ENCODE data around the gene CRMP1.
"Not testable (repeated sequence)": the region's sequence is repeated elsewhere in the genome, so short reads cannot be mapped to it uniquely, and the experiment has no call there.

Gene CRMP1

DNA sequence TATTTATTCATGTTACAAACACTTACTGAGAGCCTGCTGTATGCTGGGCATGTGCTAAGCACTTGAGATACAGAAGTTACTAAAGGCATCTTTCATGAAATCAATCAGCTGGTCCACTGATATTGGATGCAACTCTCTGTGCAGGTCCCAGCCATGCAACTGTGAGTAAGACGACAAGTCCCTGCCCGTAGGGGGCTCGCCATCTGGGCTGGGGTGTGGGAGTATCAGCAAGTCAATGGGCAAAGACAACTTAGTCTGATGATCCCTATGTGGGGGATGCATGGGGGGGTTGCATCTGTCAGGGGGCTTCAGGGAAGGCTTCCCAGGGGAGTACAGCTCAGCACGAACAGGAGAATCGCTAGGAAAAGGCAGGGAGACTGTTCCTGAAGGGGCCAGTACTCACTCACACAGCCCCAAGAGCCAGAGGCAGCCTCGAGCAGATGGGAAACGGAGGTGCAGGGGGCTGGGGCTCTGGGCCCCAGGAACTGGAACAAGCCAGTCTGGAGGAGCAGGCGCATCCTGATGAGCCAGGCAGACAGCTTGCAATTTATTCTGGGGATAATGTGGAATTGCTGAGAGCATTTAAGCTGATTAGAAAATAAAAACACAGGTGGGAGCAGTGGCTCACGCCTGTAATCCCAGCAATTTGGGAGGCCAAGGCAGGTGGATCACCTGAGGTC, 40.2 kb downstream of the CRMP1 start:
- DNase-seq = no peak

DNA sequence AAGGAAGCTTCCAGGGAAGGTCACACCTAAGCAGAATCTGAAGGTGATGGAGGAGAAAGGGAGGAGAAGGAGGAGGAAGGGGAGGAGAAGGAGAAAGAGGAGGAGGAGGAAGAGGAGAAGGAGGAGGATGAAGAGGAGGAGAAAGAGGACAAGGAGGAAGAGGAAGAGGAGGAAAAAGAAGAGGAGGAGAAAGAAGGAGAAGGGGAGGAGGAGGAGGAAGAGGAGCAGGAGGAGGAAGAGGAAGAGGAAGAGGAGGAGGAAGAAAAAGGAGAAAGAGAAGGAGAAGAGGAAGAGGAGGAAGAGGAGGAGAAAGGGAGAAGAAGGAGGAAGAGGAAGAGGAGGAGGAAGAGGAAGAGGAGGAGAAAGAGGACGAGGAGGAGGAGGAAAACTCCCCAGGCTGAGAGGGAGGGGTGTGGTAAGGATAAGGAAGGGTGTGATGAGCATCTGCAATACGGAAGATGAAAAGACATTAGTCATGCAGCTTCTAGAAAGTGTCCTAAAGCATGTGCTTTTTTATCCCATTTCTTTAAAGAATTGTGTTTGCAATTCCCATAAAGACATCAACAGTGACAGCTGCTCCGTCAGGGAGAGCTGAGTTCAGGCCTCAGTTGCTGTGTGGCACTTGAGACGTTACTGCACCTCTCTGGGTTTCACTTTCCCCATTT, 41.1 kb downstream of the CRMP1 start:
- DNase-seq = no peak

DNA sequence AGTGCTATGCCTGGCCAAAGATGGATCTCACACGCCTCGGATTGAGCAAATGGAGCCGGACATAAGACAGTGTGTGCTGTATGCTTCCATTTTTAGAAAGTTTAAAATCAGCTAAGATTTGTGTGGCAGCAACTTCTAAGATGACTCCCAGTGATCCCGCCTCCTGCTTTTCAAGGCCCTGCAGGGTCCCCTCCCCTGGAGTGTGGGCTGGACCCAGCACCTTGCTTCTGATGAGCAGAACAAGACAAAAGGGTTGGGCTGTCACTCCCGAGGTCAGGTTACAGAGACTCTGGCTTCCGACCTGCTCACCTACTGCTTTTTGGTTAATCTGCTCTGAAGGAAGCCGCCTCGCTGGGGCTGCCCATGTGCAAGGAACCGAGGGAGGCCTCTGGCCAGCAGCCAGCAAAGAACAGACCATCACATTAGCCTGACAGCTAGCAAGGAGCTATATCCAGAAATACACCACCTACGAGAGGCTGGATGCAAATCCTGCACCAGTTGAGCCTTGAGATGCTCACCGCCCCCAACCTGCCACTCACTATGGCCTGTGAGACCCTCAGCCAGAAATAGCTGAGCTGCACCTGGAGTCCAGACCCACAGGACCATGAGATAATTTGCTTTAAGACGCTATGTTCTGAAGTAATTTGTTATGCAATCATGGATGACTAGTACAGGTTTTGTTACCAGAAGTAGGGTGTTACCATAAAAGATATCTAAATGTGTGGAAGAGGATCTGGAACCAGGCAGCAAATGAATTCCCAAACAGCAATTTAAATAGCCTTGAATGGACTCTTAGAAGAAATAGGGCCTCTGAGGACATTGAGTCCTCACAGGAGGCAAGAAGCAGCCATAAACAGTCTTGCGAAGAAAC, 47.6 kb downstream of the CRMP1 start:
- no peak for DNase-seq

DNA sequence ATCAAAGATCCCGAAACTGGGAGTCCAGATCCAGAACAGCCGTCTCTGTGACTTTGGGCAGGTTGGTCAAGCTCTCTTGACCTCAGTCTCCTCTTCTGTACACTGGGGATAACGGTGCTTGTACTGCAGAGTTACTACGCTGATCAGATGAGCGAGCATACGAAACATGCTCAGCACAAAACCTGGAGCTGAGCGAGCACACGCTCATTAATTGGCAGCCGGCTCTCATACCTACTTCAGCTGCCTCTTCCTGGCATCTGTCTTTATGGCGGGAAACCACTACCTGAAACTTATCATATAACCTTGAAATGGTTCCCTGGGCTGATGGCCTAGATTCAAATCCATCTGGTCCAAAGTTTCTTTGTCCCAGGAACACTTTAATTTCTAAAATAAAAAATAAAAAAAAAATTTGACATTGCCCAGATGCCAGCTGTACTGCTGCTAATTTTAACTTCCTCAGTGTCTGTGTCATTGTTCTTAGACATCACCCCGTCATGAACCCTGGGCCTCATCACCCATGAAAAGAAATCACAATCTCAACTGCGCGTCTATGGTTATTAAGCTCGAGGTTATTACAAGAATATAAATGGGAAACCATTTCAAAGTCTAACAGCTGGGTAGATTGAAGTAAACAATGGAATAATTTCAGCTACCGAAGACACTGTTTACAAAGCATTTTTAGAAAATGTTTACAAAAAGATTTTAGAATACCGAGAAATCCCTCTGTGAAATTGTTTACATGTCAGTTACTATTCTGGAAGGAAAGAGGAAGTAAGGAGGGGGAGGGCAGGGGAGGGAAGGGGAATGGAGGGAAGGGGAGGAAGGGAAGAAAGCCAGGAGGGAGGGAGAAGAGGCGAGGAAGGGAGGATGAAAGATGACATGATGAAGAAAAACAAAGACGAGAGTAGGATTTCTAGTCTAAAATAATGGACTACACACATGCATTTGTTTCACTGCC, 49.0 kb downstream of the CRMP1 start:
- DNase-seq = no peak

DNA sequence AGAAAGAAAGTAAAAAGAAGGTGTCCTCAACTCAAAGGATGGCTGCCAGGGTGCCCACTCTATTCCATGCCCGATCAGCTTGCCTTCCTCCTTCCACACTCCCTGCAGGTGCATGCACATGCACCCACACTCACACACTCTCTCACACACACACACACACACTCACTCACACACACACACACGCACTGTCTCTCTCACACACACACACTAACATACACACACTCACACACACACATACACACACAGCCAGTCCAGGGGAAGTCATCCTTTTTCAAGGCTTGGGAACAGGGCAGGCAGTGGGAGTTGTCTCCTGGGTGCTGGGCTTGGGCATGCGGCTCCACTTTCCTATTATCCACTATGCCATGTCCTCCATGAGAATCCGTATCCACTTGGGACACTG, 50.4 kb downstream of the CRMP1 start:
- no peak for DNase-seq

DNA sequence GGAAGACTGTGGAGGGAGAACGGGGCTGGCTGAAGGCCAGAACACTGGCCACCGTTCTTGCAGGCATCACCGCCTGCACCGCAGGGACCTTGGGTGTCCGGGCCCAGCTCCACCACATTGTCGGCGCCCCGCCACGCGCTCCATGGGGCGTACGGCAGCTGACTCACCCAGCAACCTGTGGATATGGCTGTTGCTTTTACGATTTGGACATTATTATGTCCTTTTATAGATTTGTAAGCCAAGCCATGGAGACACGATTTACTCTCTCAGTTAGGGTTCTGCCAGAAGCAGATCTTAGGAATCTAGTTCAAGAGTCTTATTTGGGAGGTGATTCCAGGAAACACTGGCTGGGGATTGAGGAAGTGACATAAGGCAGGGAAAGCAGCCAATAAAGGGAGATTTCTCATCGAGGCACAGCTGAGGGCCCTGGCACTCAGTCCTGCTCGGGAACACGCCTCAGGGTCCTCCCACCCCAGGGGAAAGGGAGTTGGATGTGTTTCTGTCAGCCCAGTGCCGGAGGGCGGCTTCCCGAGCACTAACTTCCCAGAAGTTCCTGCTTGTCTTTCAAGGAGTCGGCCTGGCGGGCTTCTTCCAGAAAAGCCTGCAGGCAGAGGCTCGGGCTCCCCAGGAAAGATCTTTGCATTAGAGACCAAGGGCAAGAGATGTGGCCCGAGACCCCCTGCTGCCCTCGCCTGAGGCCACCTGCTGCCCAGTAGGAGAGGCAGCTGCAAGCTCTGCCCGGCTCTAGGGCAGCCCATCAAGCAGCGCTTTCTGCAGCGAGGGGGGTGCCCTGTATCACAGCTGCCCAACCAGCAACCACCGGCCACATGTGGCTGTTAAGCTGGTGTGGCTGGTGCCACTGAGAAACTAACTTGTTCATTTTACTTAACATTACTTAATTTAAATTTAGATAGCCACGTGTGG, 52.9 kb downstream of the CRMP1 start:
- no peak for DNase-seq

DNA sequence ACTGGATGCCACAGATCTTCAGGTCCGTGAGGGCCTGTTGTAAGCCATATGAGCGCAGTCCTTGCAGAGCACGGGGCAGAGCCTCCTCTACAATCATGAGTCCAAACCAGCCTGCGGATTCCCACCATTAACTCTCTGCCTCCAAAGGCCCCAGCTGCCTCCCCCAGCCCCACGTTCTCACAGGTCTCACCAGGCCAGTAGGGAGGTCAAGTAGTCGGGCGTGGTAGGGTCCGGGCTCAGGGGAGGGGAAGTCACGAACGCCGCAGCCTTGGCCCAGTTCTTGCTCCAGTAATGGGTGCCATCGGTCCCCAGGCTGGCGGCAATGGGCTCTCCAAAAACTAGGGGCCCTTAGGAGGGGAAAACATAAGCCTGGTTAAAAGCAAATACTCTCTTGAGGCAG, 53.6 kb downstream of the CRMP1 start:
- DNase-seq = no peak

DNA sequence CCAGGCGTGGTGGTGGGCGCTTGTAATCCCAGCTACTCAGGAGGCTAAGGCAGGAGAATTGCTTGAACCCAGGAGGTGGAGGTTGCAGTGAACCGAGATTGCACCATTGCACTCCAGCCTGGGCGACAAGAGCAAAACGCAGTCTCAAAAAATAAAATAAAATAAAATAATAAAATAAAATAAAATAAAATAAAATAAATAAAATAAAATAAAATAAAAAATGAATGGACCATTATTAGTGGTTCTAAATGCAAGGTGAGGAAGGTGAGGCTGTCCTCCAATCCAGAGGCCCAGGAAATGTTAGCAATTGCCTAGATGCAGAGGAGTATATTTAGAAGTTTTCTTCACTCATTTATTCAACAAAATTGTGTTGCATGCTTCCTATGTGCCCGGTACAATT, 55.4 kb downstream of the CRMP1 start:
- DNase-seq = not testable (repeated sequence)

DNA sequence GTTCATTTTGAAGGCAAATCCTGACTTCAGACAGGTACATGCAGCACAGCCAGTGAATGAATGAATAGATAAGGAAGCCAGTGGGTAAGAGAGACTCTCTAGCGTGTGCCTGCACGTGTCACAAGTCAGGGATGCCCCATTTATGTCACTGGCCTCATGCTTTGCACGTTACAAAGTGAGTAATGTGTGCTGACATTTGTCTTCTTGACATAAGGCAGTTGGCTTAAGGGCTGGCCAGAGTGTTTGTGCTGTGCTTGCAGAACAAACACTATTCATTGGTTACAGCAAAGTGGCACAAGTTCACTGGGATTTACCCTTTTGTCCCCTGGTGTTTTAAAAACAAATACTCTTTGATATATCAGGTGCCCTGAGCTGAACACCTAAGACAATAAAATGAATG, 55.9 kb downstream of the CRMP1 start:
- no peak for DNase-seq

DNA sequence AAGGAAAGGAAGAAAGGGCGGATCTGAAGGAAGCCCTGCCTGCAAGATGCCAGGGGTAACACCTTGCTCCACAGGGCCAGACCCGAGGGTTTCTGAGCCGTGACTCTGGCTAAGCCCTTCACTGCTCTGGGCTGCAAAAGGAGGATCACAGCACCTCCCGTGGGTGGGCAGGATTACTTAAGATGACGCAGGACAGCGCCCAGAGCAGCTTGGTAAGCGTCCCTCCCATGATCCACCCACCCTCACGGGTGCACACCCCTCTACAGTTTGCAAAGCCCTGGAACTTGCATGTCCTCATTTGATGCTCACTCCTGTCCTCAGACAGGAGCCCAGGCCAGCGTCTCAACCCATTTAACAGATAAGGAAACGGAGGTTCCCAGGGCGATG, 64.9 kb downstream of the CRMP1 start:
- DNase-seq = no peak

DNA sequence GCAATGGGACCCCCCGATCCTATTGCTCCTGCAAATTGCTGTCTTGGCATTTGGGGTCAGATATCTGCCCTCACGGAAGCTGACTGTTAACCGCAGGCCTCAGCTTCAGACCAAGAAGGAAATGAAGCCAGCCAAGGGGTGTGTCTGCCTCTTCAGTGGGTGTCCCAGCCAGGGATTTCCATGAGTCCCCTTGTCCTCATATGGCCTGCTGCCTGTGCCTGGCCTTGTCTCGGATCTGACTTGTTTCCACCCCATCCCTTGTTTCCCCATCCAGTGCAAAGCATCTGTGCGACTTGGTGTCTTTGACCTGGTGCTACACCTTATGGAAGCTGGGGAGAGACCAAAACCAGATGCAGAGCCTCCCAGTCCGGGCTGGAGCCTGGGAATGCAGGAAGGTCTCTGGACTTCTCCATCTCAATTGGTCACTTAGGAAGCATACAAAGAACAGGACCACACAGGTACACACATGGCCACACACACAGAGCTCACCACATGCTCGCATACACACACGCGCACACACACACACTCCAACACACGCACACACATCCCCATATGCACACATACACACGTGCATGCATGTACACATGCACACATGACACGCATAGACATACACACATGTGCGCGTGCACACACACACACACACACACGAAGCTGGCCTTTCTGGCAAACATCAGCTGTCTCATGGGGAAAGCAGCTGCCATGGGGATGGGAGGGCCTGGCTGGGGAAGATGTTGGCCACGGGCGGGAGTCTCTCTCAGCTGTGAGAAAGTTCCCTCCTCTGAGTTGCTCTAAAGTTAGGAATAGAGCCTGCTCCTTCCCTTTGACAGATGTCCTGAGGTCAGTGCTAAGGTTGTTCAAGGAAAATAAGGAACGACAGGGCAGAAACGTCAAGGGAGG, 65.5 kb downstream of the CRMP1 start:
- DNase-seq = no peak

DNA sequence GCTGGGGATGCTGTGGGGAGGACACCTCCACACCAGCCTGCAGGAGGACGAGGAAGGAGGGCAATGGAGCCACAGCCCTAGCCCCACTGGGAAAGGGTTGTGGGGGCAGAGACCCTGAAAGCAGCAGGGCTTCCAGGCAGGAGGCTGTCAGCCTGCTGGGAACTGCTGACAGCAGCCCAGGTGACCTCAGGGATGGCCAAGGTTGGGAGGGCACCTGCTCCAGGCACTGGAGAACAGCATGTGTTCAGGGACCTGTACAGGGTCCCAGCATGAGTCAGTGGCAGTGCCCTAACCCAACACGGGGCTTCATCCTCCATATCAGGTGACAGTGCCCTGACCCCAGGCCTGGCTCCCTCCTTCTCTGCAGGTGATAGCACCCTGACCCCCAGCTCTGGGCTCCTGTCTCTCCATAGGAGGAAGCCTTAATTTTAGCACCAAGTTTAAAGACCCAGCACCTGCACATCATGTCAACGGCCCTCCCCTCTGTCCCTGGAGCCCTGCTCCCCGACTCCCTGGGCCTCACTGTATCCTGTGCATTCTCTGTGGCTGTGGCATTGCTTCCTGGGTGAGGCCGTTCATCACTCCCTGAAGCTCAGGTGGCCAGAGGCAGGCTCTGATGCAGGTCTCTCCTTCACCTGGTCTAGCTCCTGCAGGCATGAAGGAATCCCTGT, 66.3 kb downstream of the CRMP1 start:
- no peak for DNase-seq

DNA sequence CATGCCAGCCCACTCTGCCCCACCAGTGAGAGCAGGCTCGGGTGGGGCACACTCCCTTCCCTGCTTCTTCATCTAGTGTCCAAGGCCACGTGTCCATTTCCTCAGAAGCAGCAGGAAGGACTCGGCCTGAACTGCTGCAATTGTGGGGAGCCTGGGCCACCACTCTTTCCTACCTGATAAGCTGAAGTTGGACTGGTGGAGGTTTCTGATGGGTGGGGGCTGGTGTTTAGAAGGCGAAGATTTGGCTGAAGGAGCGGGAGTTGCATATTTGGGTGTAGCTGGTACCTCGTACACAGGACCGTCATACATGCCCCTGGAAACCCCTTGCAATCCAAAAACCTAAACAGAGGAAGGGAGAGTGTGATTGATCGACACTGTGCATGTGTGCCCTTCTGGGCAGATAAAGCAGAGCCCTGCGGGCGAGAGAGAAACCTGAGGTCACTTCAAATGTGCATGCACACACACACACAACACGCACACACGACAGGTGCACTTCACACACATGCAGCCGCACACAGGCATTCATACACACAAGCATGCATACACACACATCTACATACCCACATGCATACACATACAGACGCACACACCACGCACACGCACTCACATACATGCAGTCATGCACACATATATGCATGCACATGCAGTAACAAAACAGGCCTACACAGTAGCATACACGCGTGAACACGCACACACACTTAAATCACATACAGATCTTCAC, 67.4 kb downstream of the CRMP1 start:
- no peak for DNase-seq

DNA sequence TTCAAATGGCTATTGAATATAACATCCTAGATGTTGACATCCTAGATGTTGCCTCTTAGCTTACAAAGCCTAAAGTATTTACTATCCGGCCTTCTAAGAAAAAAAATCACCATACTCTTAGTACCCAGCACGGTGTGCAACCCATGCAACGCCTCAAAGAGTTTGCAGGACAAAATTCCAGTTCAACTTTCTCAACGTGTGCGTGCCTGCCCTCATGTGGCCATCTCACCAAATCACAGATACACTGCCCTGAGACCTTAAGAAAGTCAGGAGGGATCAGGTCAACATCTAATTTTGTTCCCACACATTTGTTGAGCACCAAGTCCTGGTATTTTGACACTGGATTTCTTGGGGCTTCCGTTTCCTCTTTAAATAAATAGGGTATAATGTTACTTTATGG, 68.3 kb downstream of the CRMP1 start:
- DNase-seq = no peak

DNA sequence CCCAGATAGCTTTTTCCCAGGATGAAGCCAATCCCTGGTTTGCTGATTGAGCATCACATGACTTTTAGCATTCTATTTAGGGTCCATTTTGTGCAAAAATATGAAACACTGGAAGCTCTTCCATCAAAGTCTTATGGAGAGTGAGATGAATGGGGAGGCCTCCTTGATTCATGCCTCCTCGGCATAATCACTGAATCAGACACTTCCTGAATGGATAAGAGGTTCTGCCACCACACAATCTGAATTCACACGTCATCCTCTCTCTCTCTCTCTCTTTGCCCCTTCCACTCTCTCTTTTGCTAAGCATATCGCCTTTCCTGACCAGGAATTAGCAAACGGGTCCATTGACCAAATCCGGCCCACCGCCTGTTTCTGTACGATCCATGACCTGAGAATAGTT, 68.7 kb downstream of the CRMP1 start:
- no peak for DNase-seq

DNA sequence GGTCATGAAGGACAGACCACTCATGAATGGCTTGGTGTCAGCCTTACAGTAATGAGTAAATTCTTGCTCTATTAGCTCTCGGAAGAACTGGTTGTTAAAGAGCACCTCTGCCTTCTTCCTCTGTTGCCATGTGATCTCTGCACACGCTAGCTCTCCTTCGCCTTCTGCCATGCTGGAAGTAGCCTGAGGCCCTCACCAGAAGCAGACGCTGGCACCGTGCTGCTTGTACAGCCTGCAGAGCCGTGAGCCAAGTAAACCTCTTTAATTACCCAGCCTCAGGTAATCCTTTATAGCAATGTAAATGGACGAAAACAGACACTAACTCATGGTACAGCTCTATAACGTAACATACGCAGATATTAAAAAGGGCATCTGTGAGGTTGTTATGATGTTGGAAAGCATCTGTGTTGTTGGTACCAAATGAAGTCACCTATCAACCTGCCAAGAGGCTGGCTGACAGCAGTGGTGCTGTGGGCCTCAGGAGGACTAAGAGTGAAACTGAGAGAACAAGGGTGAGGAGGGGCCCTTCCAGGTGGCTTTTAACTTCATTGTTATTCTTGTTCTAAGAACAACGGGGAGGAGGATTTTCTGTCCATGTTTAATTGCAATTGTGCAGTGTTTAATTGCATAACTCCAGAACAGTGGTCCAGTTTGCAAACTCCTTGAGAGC, 69.2 kb downstream of the CRMP1 start:
- no peak for DNase-seq

DNA sequence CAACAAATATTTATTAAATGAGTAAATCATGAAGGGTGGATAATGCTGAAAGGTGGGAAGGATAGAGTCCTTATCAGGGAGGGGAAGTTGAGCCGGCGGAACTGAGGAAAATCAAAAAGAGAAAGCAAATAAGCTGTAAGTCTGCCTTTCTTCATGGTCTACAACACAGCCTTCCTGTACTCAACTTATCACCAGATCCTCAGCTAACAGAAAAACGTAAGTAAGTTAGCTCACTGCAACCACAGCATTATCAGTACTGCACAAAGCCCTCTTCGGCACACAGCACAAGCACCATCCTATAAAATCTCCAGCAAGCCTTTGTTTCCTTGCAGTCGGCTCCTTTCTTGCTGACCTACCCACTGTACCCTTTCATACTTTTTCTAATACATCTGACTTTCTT, 70.3 kb downstream of the CRMP1 start:
- DNase-seq = no peak

DNA sequence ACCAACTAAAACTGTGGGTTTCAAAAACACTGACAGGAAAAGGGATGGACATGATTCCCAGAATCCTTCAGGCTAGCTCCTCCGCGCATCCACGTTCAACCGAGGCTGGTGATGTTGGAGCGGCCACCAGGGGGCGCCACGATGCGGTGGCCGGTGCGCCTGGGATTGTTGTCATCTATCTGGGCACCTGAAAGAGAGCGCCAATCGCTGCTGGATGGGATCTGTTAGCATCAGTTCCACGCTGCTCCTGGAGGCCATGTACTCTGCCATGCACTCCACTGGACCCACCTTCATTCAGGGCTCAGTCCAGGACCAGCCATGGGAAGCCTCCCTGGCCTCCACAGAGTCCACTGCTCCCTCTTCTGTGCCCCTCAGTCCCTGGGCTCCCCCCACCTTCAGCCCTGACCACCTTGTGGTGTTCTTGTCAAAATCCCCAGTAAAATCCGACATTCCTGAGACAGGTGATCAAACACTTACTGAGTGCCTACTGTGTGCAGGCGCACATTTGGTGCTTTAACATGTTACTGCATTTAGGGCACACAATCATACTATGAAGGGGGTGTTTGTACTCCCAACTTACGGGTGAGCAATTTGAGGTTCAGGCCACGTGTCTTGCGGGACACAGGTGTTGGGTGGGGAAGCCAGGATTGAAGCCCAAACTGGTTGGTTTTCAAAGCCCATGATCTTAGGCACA, 71.1 kb downstream of the CRMP1 start:
- no peak for DNase-seq

All from DMS79 (cell line).